Adipose tissue (tissue), 3 donors: ENCODE results near the gene AAGAB. TPM values are rescaled to one million over a fixed set of nuclear protein-coding genes. Genes with fewer than 3 reads are reported as not detected.

Source experiments
- H3K27ac ChIP-seq: one replicate; pipeline ENCODE4 v1.5.1; 2013; ENCODE audit warnings: low read depth, low read length
- WGBS, 3 donors: extraction: QIAGEN DNeasy Blood & Tissue Kit; methylation state at CpG; one replicate each; pipeline ENCODE4 v1.1.7; 2013; 5-methylcytosine and 5-hydroxymethylcytosine counted together
- polyA plus RNA-seq, 3 donors: library from polyadenylated mRNA; stranded (reverse); fragments of 200-250 nt; gene quantifications; one replicate each; pipeline ENCODE4 v1.2.3, GENCODE V29; 2013
- donor health status: healthy with polysubstance abuse.
- donor health status: Bipolar disorder and iron deficiency.
- donor health status: healthy.

Gene AAGAB
- polyA plus RNA-seq, 3 donors, result 9.5 to 20.8 (median 13.6) TPM

- no peak overlapping the region for H3K27ac ChIP-seq
- 95 to 100% (median 97%) methylated on average over 2 of the region's 2 CpGs for WGBS, 3 donors
Measured at GRCh38 chr15:67219288-67219687, 35.2 kb downstream of the AAGAB start.

GRCh38 chr15:67218428-67218827 lies 36.0 kb downstream of the AAGAB start:
- no peak overlapping the region for H3K27ac ChIP-seq

- H3K27ac ChIP-seq, result no peak overlapping the region
Measured at GRCh38 chr15:67216859-67217258, 37.6 kb downstream of the AAGAB start.

GRCh38 chr15:67215102-67215501 lies 39.4 kb downstream of the AAGAB start:
- WGBS, 3 donors, result 84 to 93% (median 86%) methylated on average over 6 of the region's 6 CpGs
- H3K27ac ChIP-seq, result no peak overlapping the region

- H3K27ac ChIP-seq, result no peak overlapping the region
- WGBS, 3 donors, result 82 to 98% (median 95%) methylated on average over 4 of the region's 4 CpGs
Measured at GRCh38 chr15:67212684-67213367, 41.6 kb downstream of the AAGAB start.

GRCh38 chr15:67210555-67211168 lies 43.8 kb downstream of the AAGAB start:
- no peak overlapping the region for H3K27ac ChIP-seq
- WGBS, 3 donors, result 94 to 97% (median 97%) methylated on average over 5 of the region's 5 CpGs

GRCh38 chr15:67208396-67208795 lies 46.1 kb downstream of the AAGAB start:
- WGBS, 3 donors, result 64 to 90% (median 71%) methylated on average over 2 of the region's 2 CpGs
- no peak overlapping the region for H3K27ac ChIP-seq

- WGBS, 3 donors, result 94 to 98% (median 98%) methylated on average over 3 of the region's 3 CpGs
- H3K27ac ChIP-seq, result no peak overlapping the region
Measured at GRCh38 chr15:67207555-67208207, 46.8 kb downstream of the AAGAB start.

GRCh38 chr15:67202991-67203390 lies 51.5 kb downstream of the AAGAB start:
- WGBS, 3 donors, result 87 to 93% (median 90%) methylated on average over 1 of the region's 1 CpG
- H3K27ac ChIP-seq, result no peak overlapping the region

GRCh38 chr15:67202091-67202490 lies 52.4 kb downstream of the AAGAB start:
- no peak overlapping the region for H3K27ac ChIP-seq
- 98 to 100% (median 100%) methylated on average over 2 of the region's 2 CpGs for WGBS, 3 donors

- no peak overlapping the region for H3K27ac ChIP-seq
Measured at GRCh38 chr15:67201136-67201535, 53.3 kb downstream of the AAGAB start.

GRCh38 chr15:67199881-67200763 lies 54.3 kb downstream of the AAGAB start:
- 54 to 66% (median 60%) methylated on average over 8 of the region's 8 CpGs for WGBS, 3 donors
- H3K27ac ChIP-seq, result no peak overlapping the region

- H3K27ac ChIP-seq, result no peak overlapping the region
- WGBS, 3 donors, result 94% methylated on average over 4 of the region's 4 CpGs
Measured at GRCh38 chr15:67199391-67199790, 55.1 kb downstream of the AAGAB start.

GRCh38 chr15:67198157-67198754 lies 56.2 kb downstream of the AAGAB start:
- WGBS, 3 donors, result 95 to 98% (median 95%) methylated on average over 7 of the region's 7 CpGs

GRCh38 chr15:67197364-67197695 lies 57.1 kb downstream of the AAGAB start:
- WGBS, 3 donors, result 92 to 98% (median 94%) methylated on average over 2 of the region's 2 CpGs
- H3K27ac ChIP-seq, result no peak overlapping the region

More at GRCh38 chr15:67198157-67198754, 56.2 kb downstream of the AAGAB start:
- H3K27ac ChIP-seq, result no peak overlapping the region

- 63 to 83% (median 78%) methylated on average over 8 of the region's 8 CpGs for WGBS, 3 donors
- peak overlapping the region; percentile 39 for H3K27ac ChIP-seq
Measured at GRCh38 chr15:67196672-67197363, 57.6 kb downstream of the AAGAB start.

GRCh38 chr15:67196222-67196621 lies 58.2 kb downstream of the AAGAB start:
- WGBS, 3 donors, result 87 to 92% (median 91%) methylated on average over 6 of the region's 6 CpGs
- no peak overlapping the region for H3K27ac ChIP-seq

GRCh38 chr15:67195305-67195704 lies 59.2 kb downstream of the AAGAB start:
- H3K27ac ChIP-seq, result no peak overlapping the region
- 85 to 93% (median 89%) methylated on average over 3 of the region's 3 CpGs for WGBS, 3 donors
